ELF-1 (cell line): ENCODE data around the gene DCAF7.

ENCODE experiments used
- DNase-seq: peaks from one replicate; pipeline ENCODE4 v3.0.0-alpha.2; 2016; ENCODE audit warnings: low read depth, low spot score

DCAF7 gene

GRCh38 chr17:63543822-63544420 is 6.4 kb upstream of the DCAF7 start:
- DNase-seq, result peak; percentile 36

- peak; percentile 42 for DNase-seq
Observed at GRCh38 chr17:63544467-63545301, 5.6 kb upstream of the DCAF7 start.

GRCh38 chr17:63546308-63547082 is 3.8 kb upstream of the DCAF7 start:
- DNase-seq, result no peak

- DNase-seq, result no peak
Observed at GRCh38 chr17:63547083-63547523, 3.2 kb upstream of the DCAF7 start.

- DNase-seq, result no peak
Observed at GRCh38 chr17:63549289-63549945, 860 bp upstream of the DCAF7 start.

GRCh38 chr17:63550817-63551639 is 751 bp downstream of the DCAF7 start:
- DNase-seq, result no peak

GRCh38 chr17:63552211-63552610 is 1.9 kb downstream of the DCAF7 start:
- DNase-seq, result no peak

GRCh38 chr17:63555500-63556156 is 5.4 kb downstream of the DCAF7 start:
- DNase-seq, result no peak

GRCh38 chr17:63557416-63557815 is 7.1 kb downstream of the DCAF7 start:
- no peak for DNase-seq

GRCh38 chr17:63558441-63558840 is 8.2 kb downstream of the DCAF7 start:
- no peak for DNase-seq

GRCh38 chr17:63561819-63562218 is 11.5 kb downstream of the DCAF7 start:
- no peak for DNase-seq

GRCh38 chr17:63563339-63563738 is 13.1 kb downstream of the DCAF7 start:
- no peak for DNase-seq

- no peak for DNase-seq
Observed at GRCh38 chr17:63564562-63564961, 14.3 kb downstream of the DCAF7 start.

- no peak for DNase-seq
Observed at GRCh38 chr17:63567229-63567628, 17.0 kb downstream of the DCAF7 start.

GRCh38 chr17:63568563-63568962 is 18.3 kb downstream of the DCAF7 start:
- peak; percentile 18 for DNase-seq

GRCh38 chr17:63571632-63572310 is 21.5 kb downstream of the DCAF7 start:
- DNase-seq, result no peak

- DNase-seq, result peak; percentile 18
Observed at GRCh38 chr17:63573634-63574033, 23.4 kb downstream of the DCAF7 start.

GRCh38 chr17:63578027-63578768 is 27.9 kb downstream of the DCAF7 start:
- no peak for DNase-seq

- DNase-seq, result no peak
Observed at GRCh38 chr17:63578769-63579111, 28.5 kb downstream of the DCAF7 start.
